Esophagus squamous epithelium (tissue), 5 donors: ENCODE measurements around the gene TNNC1. TPM values are rescaled to one million over a fixed set of nuclear protein-coding genes. Genes with fewer than 3 reads are reported as not detected.

Source experiments
- DNase-seq: peaks from one replicate; lab custom pipeline; 2025; lab: John Stamatoyannopoulos, UW
- H3K27ac ChIP-seq, 4 donors: fragments of 200-600 bp; sonication (generic); one replicate each; pipeline ENCODE4 v1.5.1; 2016 to 2019; ENCODE audit warnings: mild to moderate bottlenecking in 1 of 4
- H3K27me3 ChIP-seq, 4 donors: fragments of 200-600 bp; sonication (generic); 1 replicate in 3 of 4; 2 replicates in 1 of 4; pipeline versions ENCODE4 v1.5.1 to v1.6.0; 2017 to 2021; ENCODE audit warnings: antibody characterized with exemption in 1 of 4
- H3K36me3 ChIP-seq, 3 donors: fragments of 200-600 bp; sonication (generic); one replicate each; pipeline ENCODE4 v1.5.1; 2016 to 2019
- H3K4me1 ChIP-seq, 3 donors: fragments of 200-600 bp; sonication (generic); one replicate each; pipeline ENCODE4 v1.5.1; 2017 to 2019
- H3K4me3 ChIP-seq, 4 donors: fragments of 200-600 bp; sonication (generic); 1 replicate in 3 of 4; 2 replicates in 1 of 4; pipeline ENCODE4 v1.5.1; 2016 to 2019; ENCODE audit warnings: mild to moderate bottlenecking in 2 of 4, moderate library complexity in 1 of 4
- H3K9me3 ChIP-seq, 3 donors: fragments of 200-600 bp; sonication (generic); one replicate each; pipeline ENCODE4 v1.5.1; 2016 to 2019
- CTCF ChIP-seq, 6 experiments: fragments of 450-650 bp in 4 of 6; fragments of 200-600 bp in 2 of 6; sonication (generic) in 2 of 6; IDR thresholded peaks; one replicate each; pipeline ENCODE4 v1.5.1; 2016 to 2019; ENCODE audit warnings: antibody characterized with exemption in 6 of 6, mild to moderate bottlenecking in 4 of 6, moderate library complexity in 4 of 6
- POLR2A ChIP-seq, 4 donors: fragments of 450-650 bp; IDR thresholded peaks; one replicate each; pipeline ENCODE4 v1.6.1; 2017; ENCODE audit warnings: antibody characterized with exemption in 4 of 4, mild to moderate bottlenecking in 4 of 4, moderate library complexity in 3 of 4
- WGBS, 2 donors: methylation state at CpG; one replicate each; pipeline ENCODE4 v1.1.5; 2018; 5-methylcytosine and 5-hydroxymethylcytosine counted together
- intact Hi-C: fragments of 100-400 bp; cut with DNase I; formaldehyde crosslinking; loops from one replicate; pipeline ENCODE4 v1.15.0; 2022
- total RNA-seq, 4 donors: library from RNA; depleted of rRNA; stranded (reverse); fragments of >200 nt; gene quantifications; one replicate each; pipeline ENCODE4 v1.1.0, GENCODE V29; 2016
- donor health status: DM: yes; HTN: yes; CAD: no.

The TNNC1 gene
- total RNA-seq, 4 donors from 2014 or later = 4.1 TPM; not detected in 3

- no peak overlapping the region for H3K4me3 ChIP-seq
- no peaks in the 10 kb centered on the region for H3K36me3 ChIP-seq
- 83 to 94% methylated on average over 2 of the region's 4 CpGs for WGBS, 2 donors
- DNase-seq = no peak
- peaks cover 3 to 15% (median 5%) of the 10 kb centered on the region in 3 donors for H3K4me1 ChIP-seq
- intact Hi-C loops = no loop called here
- no peak overlapping the region for H3K27ac ChIP-seq
- no peaks in the 10 kb centered on the region for H3K27me3 ChIP-seq
- no peaks in the 10 kb centered on the region for H3K9me3 ChIP-seq
- TF ChIP-seq CTCF (IDR thresholded peaks at IDR 0.05) = no peak
- no peak for TF ChIP-seq POLR2A (IDR thresholded peaks at IDR 0.05)
Observed at GRCh38 chr3:52446042-52446441, 7.8 kb downstream of the TNNC1 start.

GRCh38 chr3:52444860-52445793 is 8.7 kb downstream of the TNNC1 start, which contains the start of gene SEMA3G:
TSS of gene SEMA3G (minus strand) at chr3:52445103. CDS start at chr3:52445027, 76 bp downstream.
- H3K4me3 ChIP-seq = peak within 1 kb of the TSS; percentile 15 to 59 (median 30)
- H3K27me3 ChIP-seq = no peaks in the 10 kb centered on the region
- H3K4me1 ChIP-seq = peaks cover 3 to 15% (median 5%) of the 10 kb centered on the region in 3 donors
- DNase-seq = no peak
- no peaks in the 10 kb centered on the region for H3K9me3 ChIP-seq
- H3K27ac ChIP-seq = peak within 1 kb of the TSS in 1 of 4 donors; percentile 14
- intact Hi-C loops = no loop called here
- 43% methylated on average over 2 of the region's 19 CpGs; no CpG with 5 or more reads in 1 of the 2 donors for WGBS, 2 donors
- no peaks in the 10 kb centered on the region for H3K36me3 ChIP-seq
- TF ChIP-seq CTCF (IDR thresholded peaks at IDR 0.05) = peak; percentile 23 to 88 (median 73)
- TF ChIP-seq POLR2A (IDR thresholded peaks at IDR 0.05) = peak in 1 of 4 donors; percentile 29

GRCh38 chr3:52443791-52444687 is 9.8 kb downstream of the TNNC1 start:
- TF ChIP-seq POLR2A (IDR thresholded peaks at IDR 0.05) = no peak
- TF ChIP-seq CTCF (IDR thresholded peaks at IDR 0.05) = no peak
- no peaks in the 10 kb centered on the region for H3K36me3 ChIP-seq

GRCh38 chr3:52443268-52443610 is 10.6 kb downstream of the TNNC1 start:
- Histone ChIP-seq H3K27ac (peak overlapping the region in 1 of 4 donors; percentile 14), H3K9me3 (no peaks in the 10 kb centered on the region), H3K36me3 (no peaks in the 10 kb centered on the region), H3K27me3 (no peaks in the 10 kb centered on the region), H3K4me3 (peak overlapping the region in 3 of 4 donors; percentile 27 to 59 (median 32)), H3K4me1 (peaks cover 3 to 18% (median 5%) of the 10 kb centered on the region in 3 donors)
- intact Hi-C loops = no loop called here
- WGBS, 2 donors = 90% methylated on average over 2 to 6 of the region's 8 CpGs
- DNase-seq = no peak
- TF ChIP-seq POLR2A (IDR thresholded peaks at IDR 0.05) (no peak), CTCF (IDR thresholded peaks at IDR 0.05) (no peak)

More at GRCh38 chr3:52443791-52444687, 9.8 kb downstream of the TNNC1 start:
- peaks cover 3 to 15% (median 5%) of the 10 kb centered on the region in 3 donors for H3K4me1 ChIP-seq
- H3K27ac ChIP-seq = peak overlapping the region in 1 of 4 donors; percentile 14
- H3K27me3 ChIP-seq = no peaks in the 10 kb centered on the region
- WGBS, 2 donors = 65 to 73% methylated on average over 7 to 13 of the region's 25 CpGs
- peak overlapping the region in 3 of 4 donors; percentile 27 to 59 (median 32) for H3K4me3 ChIP-seq
- no peaks in the 10 kb centered on the region for H3K9me3 ChIP-seq
- intact Hi-C loops = no loop called here
- no peak for DNase-seq
